Aorta (tissue), 5 donors: ENCODE data around the gene ST8SIA2. TPM values are rescaled to one million over a fixed set of nuclear protein-coding genes. Genes with fewer than 3 reads are reported as not detected.
"Not testable (repeated sequence)": the region's sequence is repeated elsewhere in the genome, so short reads cannot be mapped to it uniquely, and the experiment has no call there.

Experiments
- ATAC-seq: fragments of 200-7000 bp; cut with Tn5 transposase; one replicate; pipeline ENCODE4 v1.9.1; 2022; ENCODE audit warnings: moderate library complexity; ENCODE audit not compliant: low FRiP score
- DNase-seq, 2 donors: peaks; one replicate each; pipeline ENCODE4 v3.0.0-alpha.2; 2020
- H3K27ac ChIP-seq, 2 donors: one replicate each; pipeline ENCODE4 v1.5.1; 2013; ENCODE audit warnings: low read length in 2 of 2, mild to moderate bottlenecking in 2 of 2, moderate library complexity in 2 of 2, control low read depth in 1 of 2, inconsistent platforms in 1 of 2, low read depth in 1 of 2
- H3K27me3 ChIP-seq, 2 donors: one replicate each; pipeline ENCODE4 v1.6.1; 2013; ENCODE audit warnings: control low read depth in 1 of 2, low read length in 1 of 2, mild to moderate bottlenecking in 1 of 2, moderate library complexity in 1 of 2; ENCODE audit not compliant: insufficient read depth in 2 of 2, control insufficient read depth in 1 of 2
- H3K36me3 ChIP-seq, 2 donors: one replicate each; pipeline ENCODE4 v1.6.1; 2013; ENCODE audit warnings: control low read depth in 1 of 2, low read length in 1 of 2, mild to moderate bottlenecking in 1 of 2; ENCODE audit not compliant: insufficient read depth in 2 of 2, control insufficient read depth in 1 of 2
- H3K4me1 ChIP-seq, 2 donors: one replicate each; pipeline ENCODE4 v1.6.1; 2013; ENCODE audit warnings: low read length in 2 of 2, control low read depth in 1 of 2, mild to moderate bottlenecking in 1 of 2, moderate library complexity in 1 of 2; ENCODE audit not compliant: insufficient read depth in 2 of 2, control insufficient read depth in 1 of 2
- H3K4me3 ChIP-seq, 2 donors: one replicate each; pipeline ENCODE4 v1.5.1; 2013; ENCODE audit warnings: low read length in 2 of 2, control low read depth in 1 of 2, mild to moderate bottlenecking in 1 of 2
- H3K9me3 ChIP-seq: one replicate; pipeline ENCODE4 v1.6.1; 2013; ENCODE audit warnings: mild to moderate bottlenecking, low read length; ENCODE audit not compliant: control insufficient read depth
- WGBS, 2 donors: extraction: QIAGEN DNeasy Blood & Tissue Kit; methylation state at CpG; one replicate each; pipeline ENCODE4 v1.1.7; 2013; 5-methylcytosine and 5-hydroxymethylcytosine counted together
- intact Hi-C, 2 donors: fragments of 100-400 bp; cut with DNase I; formaldehyde crosslinking; loops; one replicate each; pipeline versions ENCODE4 v1.14.2 to v1.15.0; 2022
- polyA plus RNA-seq, 2 donors: library from polyadenylated mRNA; stranded (reverse); fragments of 200-250 nt; gene quantifications; one replicate each; pipeline ENCODE4 v1.2.3, GENCODE V29; 2013
- total RNA-seq, 2 donors: library from RNA; stranded (reverse); fragmentation: NEBNext Ultra II Directional; extraction: Animal tissue kit (Norgen Biotek cat#: 25700); gene quantifications; one replicate each; pipeline ENCODE4 v1.2.1, GENCODE V29; 2021
- donor health status: healthy with polysubstance abuse.
- donor health status: Bipolar disorder and iron deficiency.
- donor health status: DM: no; HTN: no; CAD: no.
- donor health status: DM: no; HTN: no; CAD: no.
- donor health status: DM: yes; HTN: yes; CAD: no.

Gene ST8SIA2
- total and polyA plus RNA-seq, 4 donors: 0.05 TPM; not detected in 3

- H3K4me1 ChIP-seq, ATAC-seq, H3K4me3 ChIP-seq, H3K9me3 ChIP-seq, H3K36me3 ChIP-seq, DNase-seq, intact Hi-C loops, H3K27me3 ChIP-seq, H3K27ac ChIP-seq: not testable (repeated sequence)
- WGBS, 2 donors: 73 to 81% methylated on average over 2 of the region's 2 CpGs
Observed at GRCh38 chr15:92479730-92480129, 86.0 kb downstream of the ST8SIA2 start.

GRCh38 chr15:92480361-92480760, 86.7 kb downstream of the ST8SIA2 start:
- ATAC-seq (no peak), DNase-seq (no peak)
- peaks cover 2% of the 10 kb centered on the region for H3K9me3 ChIP-seq
- 86 to 89% methylated on average over 4 of the region's 4 CpGs for WGBS, 2 donors
- H3K27ac ChIP-seq: no peak overlapping the region
- H3K4me1 ChIP-seq: no peaks in the 10 kb centered on the region
- no peaks in the 10 kb centered on the region for H3K36me3 ChIP-seq
- intact Hi-C loops: no loop called here
- H3K4me3 ChIP-seq: no peak overlapping the region
- H3K27me3 ChIP-seq: no peaks in the 10 kb centered on the region

- Histone ChIP-seq H3K4me1 (no peaks in the 10 kb centered on the region), H3K27ac (no peak overlapping the region), H3K36me3 (no peaks in the 10 kb centered on the region), H3K4me3 (no peak overlapping the region), H3K9me3 (peaks cover 2% of the 10 kb centered on the region), H3K27me3 (no peaks in the 10 kb centered on the region)
- ATAC-seq (no peak), DNase-seq (no peak)
- WGBS, 2 donors: 76 to 81% methylated on average over 1 of the region's 1 CpG
- intact Hi-C loops: no loop called here
Observed at GRCh38 chr15:92485441-92485840, 91.8 kb downstream of the ST8SIA2 start.

- intact Hi-C loops: no loop called here
- no peaks in the 10 kb centered on the region for H3K36me3 ChIP-seq
- no peaks in the 10 kb centered on the region for H3K4me1 ChIP-seq
- DNase-seq (no peak), ATAC-seq (no peak)
- no peaks in the 10 kb centered on the region for H3K9me3 ChIP-seq
- 56 to 68% methylated on average over 7 of the region's 7 CpGs for WGBS, 2 donors
- H3K27me3 ChIP-seq: no peaks in the 10 kb centered on the region
- H3K4me3 ChIP-seq: no peak overlapping the region
- H3K27ac ChIP-seq: no peak overlapping the region
Observed at GRCh38 chr15:92492551-92493115, 99.0 kb downstream of the ST8SIA2 start.

GRCh38 chr15:92494806-92495336, 101.2 kb downstream of the ST8SIA2 start:
- Histone ChIP-seq H3K27ac (no peak overlapping the region), H3K4me3 (no peak overlapping the region), H3K36me3 (no peaks in the 10 kb centered on the region), H3K4me1 (no peaks in the 10 kb centered on the region), H3K27me3 (no peaks in the 10 kb centered on the region), H3K9me3 (no peaks in the 10 kb centered on the region)
- no peak for DNase-seq
- WGBS, 2 donors: 14 to 16% methylated on average over 6 of the region's 6 CpGs
- ATAC-seq: no peak
- intact Hi-C loops: no loop called here

GRCh38 chr15:92495446-92495845, 101.8 kb downstream of the ST8SIA2 start:
- Histone ChIP-seq H3K4me1 (no peaks in the 10 kb centered on the region), H3K36me3 (no peaks in the 10 kb centered on the region), H3K9me3 (no peaks in the 10 kb centered on the region), H3K27me3 (no peaks in the 10 kb centered on the region), H3K27ac (no peak overlapping the region), H3K4me3 (no peak overlapping the region)
- no peak for ATAC-seq
- intact Hi-C loops: no loop called here
- 45 to 54% methylated on average over 3 of the region's 3 CpGs for WGBS, 2 donors
- no peak for DNase-seq

GRCh38 chr15:92499731-92500530, 106.2 kb downstream of the ST8SIA2 start:
- DNase-seq (no peak), ATAC-seq (no peak)
- Histone ChIP-seq H3K36me3 (no peaks in the 10 kb centered on the region), H3K9me3 (no peaks in the 10 kb centered on the region), H3K4me1 (no peaks in the 10 kb centered on the region), H3K27me3 (no peaks in the 10 kb centered on the region), H3K4me3 (no peak overlapping the region), H3K27ac (no peak overlapping the region)
- intact Hi-C loops: no loop called here
- WGBS, 2 donors: 62 to 71% methylated on average over 13 of the region's 13 CpGs

GRCh38 chr15:92502336-92502735, 108.7 kb downstream of the ST8SIA2 start:
- intact Hi-C loops: no loop called here
- WGBS, 2 donors: 72 to 76% methylated on average over 7 of the region's 7 CpGs

More at GRCh38 chr15:92502336-92502735, 108.7 kb downstream of the ST8SIA2 start:
- no peak for DNase-seq
- Histone ChIP-seq H3K4me3 (no peak overlapping the region), H3K4me1 (no peaks in the 10 kb centered on the region), H3K27me3 (no peaks in the 10 kb centered on the region), H3K36me3 (no peaks in the 10 kb centered on the region), H3K27ac (no peak overlapping the region), H3K9me3 (no peaks in the 10 kb centered on the region)
- ATAC-seq: no peak
